CD4-positive, CD25-positive, alpha-beta regulatory T cell (primary cell): Measurements from ENCODE around the gene PSMC3IP. TPM values are rescaled to one million over a fixed set of nuclear protein-coding genes. Genes with fewer than 3 reads are reported as not detected.
"Not testable (repeated sequence)": the region's sequence is repeated elsewhere in the genome, so short reads cannot be mapped to it uniquely, and the experiment has no call there.

Experiments used
- ATAC-seq, 2 donors: fragments of 150-1000 bp; cut with Tn5 transposase; one replicate each; pipeline ENCODE4 v1.10.0; 2021; ENCODE audit warnings: low read depth in 2 of 2, moderate number of reproducible peaks in 2 of 2, moderate library complexity in 1 of 2
- DNase-seq, 3 donors: peaks; one replicate each; pipeline versions ENCODE4 v3.0.0 to v3.0.0-alpha.2; 2012 to 2022; ENCODE audit warnings: mixed read lengths in 1 of 3
- H3K27ac ChIP-seq: one replicate; pipeline ENCODE4 v1.7.0; 2013; ENCODE audit warnings: mild to moderate bottlenecking, low read length; ENCODE audit not compliant: insufficient read depth, poor library complexity, severe bottlenecking
- H3K27me3 ChIP-seq: one replicate; pipeline ENCODE4 v1.7.0; 2013; ENCODE audit warnings: low read length; ENCODE audit not compliant: control insufficient read depth, insufficient read depth
- H3K36me3 ChIP-seq: one replicate; pipeline ENCODE4 v1.7.0; 2013; ENCODE audit warnings: mild to moderate bottlenecking, low read length, moderate library complexity; ENCODE audit not compliant: control insufficient read depth, insufficient read depth
- H3K4me1 ChIP-seq: 2 replicates; pipeline ENCODE4 v1.7.0; 2013; ENCODE audit warnings: mild to moderate bottlenecking, low read length; ENCODE audit not compliant: insufficient read depth, control insufficient read depth, poor library complexity, severe bottlenecking
- H3K4me3 ChIP-seq: one replicate; pipeline ENCODE4 v1.7.0; 2013; ENCODE audit warnings: low read depth, mild to moderate bottlenecking, low read length, moderate library complexity
- H3K9me3 ChIP-seq, 2 experiments: 1 replicate in 1 of 2; 2 replicates in 1 of 2; pipeline ENCODE4 v1.7.0; 2013; ENCODE audit warnings: low read length in 2 of 2, mild to moderate bottlenecking in 1 of 2, moderate library complexity in 1 of 2; ENCODE audit not compliant: control insufficient read depth in 2 of 2
- H3K27ac Mint-ChIP-seq, 3 donors: one replicate each; pipeline ENCODE4 v1.8.0; 2020 to 2022; ENCODE audit warnings: mild to moderate bottlenecking in 3 of 3, mixed read lengths in 3 of 3, moderate library complexity in 2 of 3
- H3K27me3 Mint-ChIP-seq: one replicate; pipeline ENCODE4 v1.8.0; 2022; ENCODE audit warnings: mild to moderate bottlenecking, mixed read lengths
- H3K36me3 Mint-ChIP-seq: one replicate; pipeline ENCODE4 v1.8.0; 2020; ENCODE audit warnings: mixed read lengths
- H3K4me1 Mint-ChIP-seq, 4 donors: one replicate each; pipeline ENCODE4 v1.8.0; 2020 to 2022; ENCODE audit warnings: mixed read lengths in 4 of 4, mild to moderate bottlenecking in 1 of 4
- H3K4me3 Mint-ChIP-seq, 4 donors: one replicate each; pipeline ENCODE4 v1.8.0; 2020 to 2022; ENCODE audit warnings: mild to moderate bottlenecking in 4 of 4, mixed read lengths in 4 of 4, moderate library complexity in 3 of 4
- H3K9me3 Mint-ChIP-seq, 7 donors: one replicate each; pipeline ENCODE4 v1.8.0; 2020 to 2022; ENCODE audit warnings: mixed read lengths in 7 of 7, mild to moderate bottlenecking in 3 of 7, moderate library complexity in 2 of 7
- polyA plus RNA-seq, 4 donors: library from polyadenylated mRNA; unstranded; fragments of 300-500 nt; fragmentation: Illumina TruSeq; gene quantifications; one replicate each; pipeline ENCODE4 v1.2.3, GENCODE V29; 2021
- total RNA-seq: library from RNA; stranded (reverse); gene quantifications from one replicate; pipeline ENCODE4 v1.2.3, GENCODE V29; 2022

Gene PSMC3IP
- total and polyA plus RNA-seq, 5 donors from 2014 or later: 0.25 to 2.5 (median 0.55) TPM; not detected in 1

DNA sequence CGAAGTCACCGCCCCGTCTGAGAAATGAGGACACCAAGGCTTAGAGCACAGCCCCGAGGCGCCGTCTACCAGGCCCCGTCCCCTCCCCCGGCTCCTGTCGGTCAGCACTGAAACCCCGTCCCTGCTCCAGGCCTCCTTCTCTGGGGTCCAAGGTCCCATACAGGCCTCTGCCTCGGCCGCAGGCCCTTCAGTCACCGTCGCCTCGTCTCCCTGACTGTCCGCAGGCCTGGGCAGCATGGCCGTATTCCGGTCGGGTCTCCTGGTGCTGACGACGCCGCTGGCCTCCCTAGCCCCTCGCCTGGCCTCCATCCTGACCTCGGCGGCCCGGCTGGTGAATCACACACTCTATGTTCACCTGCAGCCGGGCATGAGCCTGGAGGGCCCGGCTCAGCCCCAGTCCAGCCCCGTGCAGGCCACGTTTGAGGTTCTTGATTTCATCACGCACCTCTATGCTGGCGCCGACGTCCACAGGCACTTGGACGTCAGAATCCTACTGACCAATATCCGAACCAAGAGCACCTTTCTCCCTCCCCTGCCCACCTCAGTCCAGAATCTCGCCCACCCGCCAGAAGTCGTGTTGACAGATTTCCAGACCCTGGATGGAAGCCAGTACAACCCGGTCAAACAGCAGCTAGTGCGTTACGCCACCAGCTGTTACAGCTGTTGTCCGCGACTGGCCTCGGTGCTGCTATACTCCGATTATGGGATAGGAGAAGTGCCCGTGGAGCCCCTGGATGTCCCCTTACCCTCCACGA, 15.0 kb downstream of the PSMC3IP start:
- Histone ChIP-seq H3K4me1 (peaks cover 40% of the 10 kb centered on the region), H3K9me3 (no peaks in the 10 kb centered on the region), H3K27me3 (no peaks in the 10 kb centered on the region), H3K4me3 (peak overlapping the region; percentile 90), H3K27ac (peak overlapping the region; percentile 71), H3K36me3 (peaks cover 14% of the 10 kb centered on the region)
- no peak for DNase-seq
- H3K4me1 Mint-ChIP-seq: peaks cover 4 to 48% (median 21%) of the 10 kb centered on the region in 4 donors
- H3K36me3 Mint-ChIP-seq: no peaks in the 10 kb centered on the region
- no peaks in the 10 kb centered on the region for H3K27me3 Mint-ChIP-seq
- peaks cover 0 to 2% (median 0%) of the 10 kb centered on the region in 7 donors for H3K9me3 Mint-ChIP-seq
- no peak for ATAC-seq
- H3K4me3 Mint-ChIP-seq: peak overlapping the region; percentile 89 to 95 (median 93)
- H3K27ac Mint-ChIP-seq: peak overlapping the region; percentile 91 to 97 (median 94)

DNA sequence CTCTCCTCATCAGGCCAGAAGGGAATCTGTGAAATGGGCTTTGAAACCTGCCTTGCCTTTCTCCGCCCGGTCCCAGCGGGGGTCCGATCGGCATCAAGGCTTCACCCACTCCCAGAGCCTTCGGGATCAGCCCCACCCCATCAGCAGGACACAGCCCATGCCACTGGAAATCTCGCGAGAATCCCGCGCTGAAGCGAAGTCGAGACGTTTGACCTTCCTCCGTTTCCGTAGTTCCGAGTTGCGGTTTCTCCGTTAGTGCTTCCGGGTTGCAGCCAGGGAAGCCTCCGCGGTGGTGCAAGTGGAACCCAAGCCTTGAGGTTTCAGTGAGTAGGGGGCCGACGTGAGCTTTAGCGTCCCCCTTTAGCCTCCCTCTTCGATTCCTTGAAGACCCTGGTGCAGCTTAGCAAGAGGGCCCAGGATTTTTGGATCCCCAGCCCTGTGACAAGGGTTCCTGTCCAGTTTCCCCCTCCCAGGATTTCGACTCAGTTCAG, 15.6 kb downstream of the PSMC3IP start, which contains the start of gene COASY:
Gene COASY, plus strand, starts transcription at position 252 of the 491 bp plus-strand sequence. CDS start 475 bp downstream, outside the sequence.
- Histone ChIP-seq H3K4me3 (peak within 1 kb of the TSS; percentile 90), H3K27me3 (no peaks in the 10 kb centered on the region), H3K27ac (peak within 1 kb of the TSS; percentile 71), H3K4me1 (peaks cover 36% of the 10 kb centered on the region), H3K9me3 (no peaks in the 10 kb centered on the region), H3K36me3 (peaks cover 14% of the 10 kb centered on the region)
- Mint-ChIP-seq H3K9me3 (peaks cover 0 to 2% (median 0%) of the 10 kb centered on the region in 7 donors), H3K36me3 (no peaks in the 10 kb centered on the region), H3K27ac (peak within 1 kb of the TSS; percentile 91 to 97 (median 94)), H3K4me3 (peak within 1 kb of the TSS; percentile 89 to 95 (median 93)), H3K4me1 (peaks cover 4 to 44% (median 21%) of the 10 kb centered on the region in 4 donors), H3K27me3 (no peaks in the 10 kb centered on the region)
- peak; percentile 85 to 97 (median 91) for DNase-seq
- ATAC-seq: peak; percentile 64 to 67

DNA sequence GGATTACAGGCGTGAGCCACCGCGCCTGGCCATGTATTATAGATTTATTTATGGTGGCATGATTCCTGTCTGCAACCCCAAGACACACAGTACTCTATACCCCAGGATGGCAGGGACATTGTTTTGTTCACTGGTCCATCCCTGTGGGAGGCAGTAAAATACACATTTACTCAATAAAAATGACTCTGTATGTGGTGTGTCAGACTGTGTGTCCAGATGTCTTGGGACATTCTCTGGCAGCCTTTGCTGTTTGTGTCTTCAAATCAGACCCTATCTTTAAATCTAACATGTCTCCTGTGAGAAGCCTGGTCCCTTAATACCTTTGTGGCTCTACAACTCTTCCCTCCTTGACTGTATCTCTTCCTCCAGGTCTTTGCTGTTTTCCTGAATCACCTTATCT, 17.3 kb downstream of the PSMC3IP start:
- Mint-ChIP-seq H3K36me3 (no peaks in the 10 kb centered on the region), H3K4me1 (peaks cover 4 to 40% (median 19%) of the 10 kb centered on the region in 4 donors)
- ATAC-seq: no peak

DNA sequence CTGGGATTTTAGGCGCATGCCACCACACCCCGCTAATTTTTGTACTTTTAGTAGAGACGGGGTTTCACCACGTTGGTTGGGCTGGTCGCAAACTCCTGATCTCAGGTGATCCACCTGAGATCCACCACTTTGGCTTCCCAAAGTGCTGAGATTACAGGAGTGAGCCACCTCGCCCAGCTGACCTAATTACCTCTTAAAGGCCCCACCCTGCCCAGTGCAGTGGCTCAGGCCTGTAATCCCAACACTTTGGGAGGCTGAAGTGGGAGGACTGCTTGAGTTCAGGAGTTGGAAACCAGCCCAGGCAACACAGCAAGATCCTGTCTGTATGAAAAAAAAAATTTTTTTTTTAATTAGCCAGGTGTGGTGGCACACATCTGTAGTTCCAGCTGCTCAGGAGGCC, 18.5 kb downstream of the PSMC3IP start:
- no peak for ATAC-seq
- H3K36me3 ChIP-seq: no peaks in the 10 kb centered on the region
- Mint-ChIP-seq H3K4me3 (no peak overlapping the region), H3K36me3 (no peaks in the 10 kb centered on the region), H3K27me3 (no peaks in the 10 kb centered on the region), H3K4me1 (peaks cover 4 to 40% (median 22%) of the 10 kb centered on the region in 4 donors), H3K9me3 (peaks cover 0 to 1% (median 0%) of the 10 kb centered on the region in 7 donors), H3K27ac (no peak overlapping the region)
- H3K27me3 ChIP-seq: no peaks in the 10 kb centered on the region
- H3K4me3 ChIP-seq: no peak overlapping the region
- H3K9me3 ChIP-seq: no peaks in the 10 kb centered on the region
- no peak overlapping the region for H3K27ac ChIP-seq
- no peak for DNase-seq
- H3K4me1 ChIP-seq: peaks cover 41% of the 10 kb centered on the region

More for the DNA sequence above, 17.3 kb downstream of the PSMC3IP start:
- Histone ChIP-seq H3K27ac (no peak overlapping the region), H3K36me3 (peaks cover 9% of the 10 kb centered on the region), H3K9me3 (no peaks in the 10 kb centered on the region), H3K4me1 (peaks cover 29% of the 10 kb centered on the region), H3K27me3 (no peaks in the 10 kb centered on the region), H3K4me3 (no peak overlapping the region)
- Mint-ChIP-seq H3K9me3 (peaks cover 0 to 2% (median 0%) of the 10 kb centered on the region in 7 donors), H3K4me3 (peak overlapping the region in 3 of 4 donors; percentile 62 to 92 (median 89)), H3K27me3 (no peaks in the 10 kb centered on the region), H3K27ac (peak overlapping the region in 1 of 3 donors; percentile 59)
- no peak for DNase-seq

DNA sequence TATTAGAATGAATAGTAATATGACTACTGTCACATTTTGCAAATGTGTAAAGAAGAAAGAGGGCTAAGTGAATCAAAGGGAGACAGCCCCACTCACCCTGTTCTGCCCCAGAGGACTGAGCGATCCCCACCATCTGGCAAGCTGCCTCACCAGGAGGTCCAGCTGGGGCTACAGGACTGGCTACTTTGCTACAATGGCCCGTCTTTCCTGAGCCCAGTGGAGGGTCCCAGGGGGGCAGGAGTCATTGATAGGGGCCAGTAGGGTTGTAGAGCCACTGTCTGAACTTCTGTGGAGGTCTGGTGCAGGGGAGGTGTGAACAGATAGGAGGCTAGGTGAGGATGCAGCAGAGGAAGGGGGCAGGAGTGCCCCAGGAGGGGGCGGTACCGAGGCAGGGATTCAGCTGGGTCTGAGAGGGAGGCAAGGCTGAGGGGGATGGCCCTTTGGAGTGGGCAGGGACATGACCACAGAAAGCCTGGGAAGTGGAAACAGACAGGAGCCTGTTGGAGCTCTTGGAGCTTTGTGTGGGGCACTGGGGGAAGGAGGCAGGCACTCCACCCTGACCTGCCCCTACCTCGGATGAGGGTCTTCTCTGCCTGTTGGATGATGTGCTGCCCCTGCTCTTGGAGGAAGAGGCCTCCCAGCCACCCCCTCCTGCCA, 21.4 kb downstream of the PSMC3IP start:
- H3K36me3 ChIP-seq, H3K27ac Mint-ChIP-seq, H3K27me3 Mint-ChIP-seq, H3K9me3 ChIP-seq, H3K27ac ChIP-seq, ATAC-seq, H3K9me3 Mint-ChIP-seq, H3K27me3 ChIP-seq, H3K36me3 Mint-ChIP-seq, DNase-seq, H3K4me3 ChIP-seq: not testable (repeated sequence)
- Mint-ChIP-seq H3K4me1 (peaks cover 0 to 35% (median 18%) of the 10 kb centered on the region in 4 donors), H3K4me3 (peak overlapping the region in 3 of 4 donors; percentile 11 to 90 (median 90))
- peaks cover 26% of the 10 kb centered on the region for H3K4me1 ChIP-seq

DNA sequence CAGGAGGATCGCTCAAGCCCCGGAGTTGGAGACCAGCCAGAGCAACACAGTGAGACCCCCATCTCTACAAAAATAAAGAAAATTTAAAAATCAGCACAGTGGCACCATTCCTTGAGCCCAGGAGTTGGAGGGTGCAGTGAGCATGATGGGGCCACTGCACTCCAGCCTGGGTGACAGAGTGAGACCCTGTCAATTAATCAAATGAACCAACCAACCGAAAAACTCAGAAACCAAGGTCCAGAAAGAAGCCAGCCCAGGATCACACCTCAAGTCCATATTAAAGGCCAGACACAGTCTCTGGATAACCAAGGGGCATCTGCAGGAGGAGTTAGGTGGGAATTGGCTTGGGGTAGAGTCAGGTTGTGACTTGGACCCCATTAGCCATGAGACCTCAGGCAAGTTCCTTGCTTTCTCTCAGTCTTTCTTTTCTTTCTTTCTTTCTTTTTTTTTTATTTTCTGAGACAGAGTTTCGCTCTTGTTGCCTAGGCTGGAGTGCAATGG, 22.4 kb downstream of the PSMC3IP start:
- H3K27ac Mint-ChIP-seq: peak overlapping the region; percentile 76 to 97 (median 94)
- H3K4me1 Mint-ChIP-seq: peaks cover 0 to 37% (median 18%) of the 10 kb centered on the region in 4 donors

DNA sequence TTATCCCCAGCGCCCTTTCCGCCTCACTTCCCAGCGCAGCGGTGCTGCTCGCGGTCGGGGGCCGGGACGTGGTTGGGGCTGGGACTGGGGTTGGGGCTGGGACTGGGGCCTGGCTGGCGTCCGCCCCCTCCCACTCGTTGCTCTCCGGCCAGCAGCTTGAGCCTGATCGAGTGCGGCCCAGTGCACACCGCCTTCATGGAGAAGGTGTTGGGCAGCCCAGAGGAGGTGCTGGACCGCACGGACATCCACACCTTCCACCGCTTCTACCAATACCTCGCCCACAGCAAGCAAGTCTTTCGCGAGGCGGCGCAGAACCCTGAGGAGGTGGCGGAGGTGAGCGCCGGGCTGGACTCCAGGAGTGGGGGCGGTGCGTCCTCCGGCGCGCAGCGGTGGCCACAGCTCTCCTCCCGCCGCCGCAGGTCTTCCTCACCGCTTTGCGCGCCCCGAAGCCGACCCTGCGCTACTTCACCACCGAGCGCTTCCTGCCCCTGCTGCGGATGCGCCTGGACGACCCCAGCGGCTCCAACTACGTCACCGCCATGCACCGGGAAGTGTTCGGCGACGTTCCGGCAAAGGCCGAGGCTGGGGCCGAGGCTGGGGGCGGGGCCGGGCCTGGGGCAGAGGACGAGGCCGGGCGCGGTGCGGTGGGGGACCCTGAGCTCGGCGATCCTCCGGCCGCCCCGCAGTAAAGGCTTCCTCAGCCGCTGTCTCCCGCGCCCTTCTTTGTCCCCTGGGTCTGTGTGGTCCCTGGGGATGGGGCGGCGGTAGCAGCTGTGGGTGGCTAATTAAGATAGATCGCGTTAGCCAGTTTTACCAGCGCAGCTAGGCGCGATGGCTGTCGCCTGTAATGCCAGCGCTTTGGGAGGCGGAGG, 23.0 kb downstream of the PSMC3IP start:
- H3K4me1 Mint-ChIP-seq: peaks cover 0 to 37% (median 18%) of the 10 kb centered on the region in 4 donors
- Histone ChIP-seq H3K27ac (peak overlapping the region; percentile 87), H3K4me1 (peaks cover 27% of the 10 kb centered on the region), H3K27me3 (no peaks in the 10 kb centered on the region), H3K4me3 (peak overlapping the region; percentile 62), H3K36me3 (no peaks in the 10 kb centered on the region), H3K9me3 (no peaks in the 10 kb centered on the region)
- ATAC-seq (peak; percentile 83 to 85), DNase-seq (peak; percentile 69 to 87 (median 73))
- peak overlapping the region; percentile 90 to 91 (median 90) for H3K4me3 Mint-ChIP-seq
- no peaks in the 10 kb centered on the region for H3K9me3 Mint-ChIP-seq
- H3K27me3 Mint-ChIP-seq: no peaks in the 10 kb centered on the region
- H3K36me3 Mint-ChIP-seq: no peaks in the 10 kb centered on the region
- peak overlapping the region; percentile 77 to 97 (median 94) for H3K27ac Mint-ChIP-seq

More for the DNA sequence above, 22.4 kb downstream of the PSMC3IP start:
- ATAC-seq: no peak
- DNase-seq: no peak
- Histone ChIP-seq H3K27me3 (no peaks in the 10 kb centered on the region), H3K9me3 (no peaks in the 10 kb centered on the region), H3K27ac (peak overlapping the region; percentile 87), H3K4me1 (peaks cover 27% of the 10 kb centered on the region), H3K4me3 (peak overlapping the region; percentile 62), H3K36me3 (no peaks in the 10 kb centered on the region)
- Mint-ChIP-seq H3K27me3 (no peaks in the 10 kb centered on the region), H3K9me3 (no peaks in the 10 kb centered on the region), H3K36me3 (no peaks in the 10 kb centered on the region), H3K4me3 (peak overlapping the region; percentile 90 to 91 (median 90))
